Measurements from ENCODE around the gene TMEM170B.
"Not testable (repeated sequence)": the region's sequence is repeated elsewhere in the genome, so short reads cannot be mapped to it uniquely, and the experiment has no call there.

The TMEM170B gene

GRCh38 chr6:11532097-11532496 lies 5.5 kb upstream of the TMEM170B start:
- DNase-seq = no peak

DNA sequence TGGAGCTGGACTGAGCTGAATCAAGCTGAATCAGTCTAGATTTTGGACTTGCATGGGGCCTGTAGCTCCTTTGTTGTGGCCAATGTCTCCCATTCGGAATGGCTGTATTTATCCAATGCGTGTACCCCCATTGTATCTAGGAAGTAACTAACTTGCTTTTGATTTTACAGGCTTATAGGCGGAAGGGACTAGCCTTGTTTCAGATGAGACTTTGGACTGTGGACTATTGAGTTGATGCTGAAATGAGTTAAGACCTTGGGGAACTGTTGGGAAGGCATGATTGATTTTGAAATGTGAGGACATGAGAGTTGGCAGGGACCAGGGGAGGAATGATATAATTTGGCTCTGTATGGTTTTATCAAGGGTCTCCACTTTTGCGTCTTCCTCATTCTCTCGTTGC lies 3.0 kb upstream of the TMEM170B start:
- DNase-seq = no peak

DNA sequence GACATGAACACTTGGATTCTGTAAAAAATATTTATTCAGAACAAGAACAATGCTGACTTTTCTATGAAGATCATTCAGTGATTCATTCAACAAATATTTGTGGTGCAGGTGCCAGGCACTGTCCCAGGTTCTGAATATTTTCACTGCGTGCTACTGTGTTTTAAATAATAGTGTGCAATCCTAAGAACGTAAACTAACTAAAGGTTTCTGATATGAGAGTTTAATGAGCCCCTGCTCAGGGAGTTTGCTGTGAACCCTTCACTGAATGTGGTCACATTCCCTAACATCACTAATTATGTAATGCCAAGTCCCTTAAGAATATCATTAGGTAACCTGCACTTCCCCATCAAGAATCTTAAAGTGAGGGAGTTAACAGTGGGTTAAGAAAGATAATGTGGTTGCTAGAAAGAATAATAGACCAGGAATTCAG lies 1.7 kb upstream of the TMEM170B start:
- no peak for DNase-seq

- no peak for DNase-seq
These were observed 754 bp upstream of the TMEM170B start for GRCh38 chr6:11536795-11537194.

DNA sequence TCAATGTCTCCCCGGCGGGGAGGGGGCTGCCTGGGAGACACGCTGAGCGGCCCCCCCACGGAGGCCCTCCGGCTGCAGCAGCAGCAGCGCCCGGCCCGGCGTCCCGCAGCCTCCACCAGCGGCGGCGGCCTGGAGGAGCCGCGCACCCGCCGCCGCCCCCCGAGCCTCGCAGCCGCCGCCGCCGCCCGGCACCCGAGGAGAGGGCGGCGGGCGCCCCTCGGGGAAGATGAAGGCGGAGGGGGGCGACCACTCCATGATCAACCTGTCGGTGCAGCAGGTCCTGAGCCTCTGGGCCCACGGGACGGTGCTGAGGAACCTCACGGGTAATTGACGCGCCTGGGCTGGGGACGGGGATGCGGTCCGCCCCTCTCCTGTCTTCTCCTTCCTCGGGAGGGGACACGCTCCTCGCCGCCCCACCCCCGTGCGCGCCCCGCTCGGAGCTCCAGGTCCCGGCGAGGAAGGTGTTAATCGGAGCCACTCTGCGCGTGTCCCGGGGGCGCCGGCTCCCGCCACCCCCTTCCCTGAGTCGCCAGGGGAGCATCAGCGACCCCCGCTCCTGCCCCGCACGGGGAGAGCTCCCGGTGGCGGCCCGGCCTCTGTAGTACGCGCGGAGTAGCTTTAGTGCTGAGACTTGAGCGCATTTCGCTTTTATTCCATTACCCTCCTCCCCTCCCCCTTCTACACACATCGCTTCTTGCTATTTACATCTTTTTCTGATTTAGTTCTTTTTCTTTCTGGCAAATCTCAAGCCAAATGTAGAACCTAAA lies 686 bp downstream of the TMEM170B start:
- DNase-seq = no peak

DNA sequence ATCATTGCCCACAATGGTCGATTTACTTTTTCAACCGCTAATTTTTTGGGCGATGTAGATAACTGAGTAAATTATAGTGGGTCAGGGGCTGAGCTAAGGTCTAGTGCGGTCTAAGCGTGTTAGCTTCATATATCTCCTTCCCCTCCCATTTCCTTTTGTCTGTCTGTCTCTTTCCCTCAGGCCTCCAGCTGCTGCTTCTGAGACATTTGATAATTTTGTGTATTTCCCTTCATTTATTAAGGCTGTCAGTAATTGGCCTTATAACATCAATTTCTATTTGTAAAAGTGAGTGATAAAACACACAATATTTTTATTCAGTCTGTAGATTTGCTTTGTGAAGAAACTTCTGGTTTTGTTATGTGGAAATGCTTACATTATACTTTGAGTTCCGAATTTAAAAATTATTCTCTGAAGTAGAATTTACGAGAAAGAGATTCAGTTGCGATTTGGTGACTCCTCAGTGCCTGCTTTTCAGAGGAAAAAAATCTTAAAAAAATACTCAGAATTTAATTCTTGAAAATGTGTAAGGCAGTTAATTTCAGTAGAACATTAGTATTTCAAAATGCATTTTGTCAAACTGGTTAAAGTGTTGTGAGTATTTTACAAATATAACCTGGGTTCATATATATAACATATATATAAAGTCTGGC lies 1.4 kb downstream of the TMEM170B start:
- no peak for DNase-seq

GRCh38 chr6:11542863-11543262 lies 5.3 kb downstream of the TMEM170B start:
- DNase-seq = no peak

DNA sequence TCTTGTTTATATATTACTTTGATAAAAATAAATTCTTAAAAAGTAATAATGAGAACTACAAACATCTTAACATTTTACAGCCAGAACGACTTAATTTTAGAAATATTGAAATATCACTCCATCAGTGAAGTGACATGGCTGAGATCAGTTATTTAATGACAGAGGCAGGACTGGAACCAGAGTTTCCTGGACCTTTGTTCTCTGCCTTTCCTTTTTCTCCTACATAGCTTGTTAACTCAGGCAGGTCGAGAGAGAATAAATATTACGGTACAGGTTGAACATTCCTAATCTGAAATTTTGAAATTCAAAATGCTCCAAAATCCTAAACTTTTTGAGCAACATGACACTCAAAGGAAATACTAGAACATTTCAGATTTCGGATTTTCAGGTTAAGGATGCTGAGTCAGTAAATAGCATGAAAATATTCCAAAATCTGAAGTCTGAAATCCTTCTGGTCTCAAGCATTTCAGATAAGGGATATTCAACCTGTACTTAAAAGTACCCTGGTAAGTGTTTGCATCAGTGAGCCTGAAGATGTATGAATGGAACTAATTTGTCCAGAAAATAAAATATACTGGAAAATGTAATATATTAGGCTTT lies 6.5 kb downstream of the TMEM170B start:
- no peak for DNase-seq

GRCh38 chr6:11547846-11548245 lies 10.3 kb downstream of the TMEM170B start:
- DNase-seq = not testable (repeated sequence)

DNA sequence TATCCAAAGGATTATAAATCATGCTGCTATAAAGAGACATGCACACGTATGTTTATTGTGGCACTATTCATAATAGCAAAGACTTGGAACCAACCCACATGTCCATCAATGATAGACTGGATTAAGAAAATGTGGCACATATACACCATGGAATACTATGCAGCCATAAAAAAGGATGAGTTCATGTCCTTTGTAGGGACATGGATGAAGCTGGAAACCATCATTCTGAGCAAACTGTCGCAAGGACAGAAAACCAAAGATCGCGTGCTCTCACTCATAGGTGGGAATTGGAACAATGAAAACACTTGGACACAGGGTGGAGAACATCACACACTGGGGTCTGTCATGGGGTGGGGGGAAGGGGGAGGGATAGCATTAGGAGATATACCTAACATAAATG lies 11.0 kb downstream of the TMEM170B start:
- DNase-seq = not testable (repeated sequence)

DNA sequence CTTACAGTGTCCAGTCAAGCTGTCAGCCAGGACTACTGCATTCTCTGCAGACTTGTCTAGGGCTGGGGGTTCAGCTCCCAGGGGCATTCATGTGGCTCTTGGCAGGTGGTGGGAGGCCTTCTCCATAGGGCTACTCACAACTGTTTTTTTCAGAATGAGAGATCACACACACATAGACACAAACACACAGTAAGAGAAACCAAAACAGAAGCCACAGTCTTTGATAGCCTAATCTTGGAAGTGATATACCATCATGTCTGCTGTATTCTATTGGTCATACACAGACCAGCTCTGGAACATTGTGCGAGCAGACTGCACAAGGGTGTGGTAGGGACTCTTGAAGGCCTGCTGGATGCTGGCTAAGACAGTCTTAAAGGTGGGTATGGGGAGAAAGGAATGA lies 13.5 kb downstream of the TMEM170B start:
- no peak for DNase-seq

DNA sequence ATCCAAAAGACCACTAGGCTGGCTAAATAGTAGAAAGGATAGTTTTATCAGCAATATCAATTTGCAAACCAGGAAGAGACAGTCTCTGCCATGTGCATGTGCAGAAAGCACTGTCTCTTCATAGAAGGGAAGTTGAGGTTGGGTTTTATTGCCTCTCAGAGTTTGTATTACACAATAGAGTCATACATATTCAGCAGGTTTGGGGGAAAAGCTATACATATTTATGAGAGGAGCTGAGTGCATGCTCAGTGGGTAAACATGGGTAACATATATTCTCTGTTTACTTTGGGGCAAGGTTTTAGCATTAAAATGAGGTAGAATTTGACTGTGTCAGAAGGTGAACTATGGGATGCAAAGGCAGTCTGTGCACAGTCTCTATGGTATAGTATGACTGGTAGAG lies 14.9 kb downstream of the TMEM170B start:
- no peak for DNase-seq

DNA sequence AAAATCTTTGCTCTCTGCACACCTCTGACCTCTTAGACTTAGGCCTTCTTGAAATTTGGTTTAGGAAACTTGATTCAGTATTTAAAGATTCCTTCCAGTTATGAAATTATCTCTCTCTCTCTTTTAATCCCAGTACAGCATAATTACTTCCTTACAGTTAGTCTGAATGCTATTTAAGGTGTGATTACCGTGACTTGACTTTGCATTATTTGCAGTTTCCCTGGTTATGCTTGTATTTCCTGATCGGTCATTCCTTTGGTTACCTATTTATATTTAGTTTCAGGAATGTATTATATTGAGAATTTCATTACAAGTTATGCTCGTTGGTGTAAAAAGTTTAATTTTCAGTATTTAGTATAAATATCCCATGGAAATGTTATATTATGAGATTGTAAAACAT lies 16.3 kb downstream of the TMEM170B start:
- DNase-seq = no peak

DNA sequence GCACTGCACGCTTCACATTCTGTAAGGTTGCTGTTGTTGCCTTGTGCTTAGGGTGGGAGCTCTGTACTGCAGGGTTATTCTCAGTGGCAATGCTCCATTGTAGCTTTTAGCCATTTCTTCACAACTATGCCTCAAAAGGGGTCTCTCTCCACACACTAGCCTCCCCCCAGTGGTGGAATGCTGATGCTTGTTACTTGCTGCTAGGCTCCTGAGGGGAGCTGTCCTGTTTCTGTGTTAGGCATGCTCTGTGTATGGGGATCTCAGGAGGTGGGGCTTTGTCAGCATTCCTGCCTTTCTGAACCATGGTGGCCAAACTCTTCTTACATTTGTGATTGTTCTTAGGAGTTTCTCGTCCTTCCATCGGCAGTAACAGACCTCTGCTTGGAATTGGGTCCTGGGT lies 18.8 kb downstream of the TMEM170B start:
- no peak for DNase-seq

DNA sequence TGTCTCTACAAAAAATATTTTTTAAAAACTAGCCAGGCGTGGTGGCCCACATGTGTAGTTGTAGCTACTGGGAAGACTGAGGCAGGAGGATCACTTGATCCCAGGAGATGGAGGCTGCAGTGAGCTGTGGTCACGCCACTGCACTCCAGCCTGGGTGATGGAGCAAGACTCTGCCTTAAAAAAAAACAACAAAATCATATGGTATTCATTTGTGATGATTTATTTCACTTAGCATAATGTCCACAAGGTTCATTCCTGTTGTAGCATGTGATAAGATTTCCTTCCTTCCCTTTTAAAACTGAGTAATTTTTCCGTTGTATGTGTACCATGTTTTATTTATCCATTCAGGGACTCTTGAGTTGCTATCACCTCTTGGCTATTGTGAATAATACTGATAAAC lies 26.2 kb downstream of the TMEM170B start:
- DNase-seq = no peak

GRCh38 chr6:11566609-11567008 lies 29.1 kb downstream of the TMEM170B start:
- no peak for DNase-seq

- DNase-seq = no peak
These were observed 33.5 kb downstream of the TMEM170B start for GRCh38 chr6:11571073-11571472.

DNA sequence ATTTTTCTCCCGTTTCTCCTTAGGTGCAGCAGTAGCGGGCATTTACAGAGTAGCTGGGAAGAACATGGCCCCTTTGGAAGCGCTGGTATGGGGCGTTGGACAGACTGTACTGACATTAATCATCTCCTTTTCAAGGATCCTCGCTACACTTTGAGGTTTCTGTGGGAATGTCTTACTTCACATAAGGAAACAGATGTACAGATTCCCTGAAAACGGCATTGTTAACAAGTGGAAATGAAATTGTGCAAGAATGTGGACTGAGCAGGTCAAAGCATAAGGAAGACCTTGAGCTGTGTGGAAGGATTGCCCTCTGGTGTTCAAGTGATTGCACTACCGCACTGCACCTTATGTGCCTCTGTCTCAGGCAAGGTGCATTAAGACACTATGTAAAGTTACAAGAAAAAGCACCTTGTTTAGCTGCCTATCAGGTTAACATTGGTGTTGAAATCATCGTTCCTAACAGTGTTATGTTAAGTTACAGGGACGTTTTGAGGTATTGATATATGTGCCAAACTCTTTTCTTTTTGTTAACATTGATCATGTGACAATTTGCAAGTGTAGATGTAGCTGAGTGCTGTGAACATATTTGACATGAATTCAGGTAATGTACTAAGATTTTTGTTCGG lies 38.0 kb downstream of the TMEM170B start:
- DNase-seq = peak; percentile 24 to 87

DNA sequence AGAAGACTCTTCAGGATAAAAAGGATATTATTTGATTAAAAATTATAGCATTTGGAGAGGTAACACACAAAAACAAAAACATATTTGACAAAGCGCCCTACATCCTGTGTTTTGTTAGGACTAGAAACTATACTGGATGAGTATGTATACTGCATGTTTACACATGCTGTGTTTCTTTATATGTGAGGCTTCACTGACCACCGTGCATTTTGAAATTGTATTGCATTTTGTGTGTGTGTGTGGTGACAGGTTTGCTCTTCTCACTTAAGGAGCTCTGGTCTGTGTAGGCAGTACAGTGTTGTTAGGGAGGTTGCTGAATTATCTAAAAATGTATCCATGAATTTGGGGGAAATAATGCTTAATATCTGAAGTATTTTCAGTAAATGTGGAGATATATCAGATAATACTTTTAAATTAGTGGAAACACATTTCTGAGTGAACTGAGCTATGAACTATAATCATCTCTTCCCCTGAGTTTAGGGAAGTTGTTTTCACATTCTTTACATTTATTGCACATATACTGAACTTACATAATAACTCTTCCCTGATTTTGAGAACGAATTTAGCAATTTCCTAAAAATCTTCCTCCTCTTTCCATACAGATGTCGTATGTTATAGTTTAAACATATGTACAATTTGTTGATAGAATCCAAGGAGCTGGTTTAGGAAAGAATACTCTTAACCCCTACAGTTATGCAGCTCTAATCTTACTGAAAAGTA lies 43.3 kb downstream of the TMEM170B start:
- no peak for DNase-seq

GRCh38 chr6:11584244-11584643 lies 46.7 kb downstream of the TMEM170B start:
- no peak for DNase-seq

DNA sequence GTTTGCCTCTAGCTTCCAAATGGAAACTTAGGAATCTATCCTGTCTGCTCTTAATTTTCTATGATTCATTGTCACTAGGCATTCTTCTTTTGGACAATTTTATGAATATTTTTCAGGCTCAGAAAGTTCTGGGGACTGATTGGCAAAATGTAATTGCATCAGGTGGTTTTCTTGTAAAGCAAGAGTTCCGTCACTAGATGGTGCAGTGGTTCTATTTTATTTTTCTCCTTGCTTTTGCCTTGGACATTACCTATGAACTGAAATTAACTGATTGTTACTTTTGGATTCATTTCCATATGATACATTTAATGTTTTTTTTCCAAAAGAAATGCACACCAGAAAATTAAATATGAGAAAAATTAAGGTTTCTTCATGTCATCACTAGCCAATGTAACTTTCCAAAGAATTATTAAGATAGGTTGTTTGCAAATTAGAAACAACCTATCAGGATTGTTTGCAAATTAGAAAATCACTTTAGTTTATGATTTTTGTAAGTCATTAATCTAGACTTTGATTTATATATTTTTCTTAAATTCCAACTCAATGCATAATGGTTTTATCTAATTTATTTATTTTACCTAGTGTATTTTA lies 48.0 kb downstream of the TMEM170B start:
- DNase-seq = peak in 1 of 2 experiments; percentile 57

- DNase-seq = no peak
These were observed 48.6 kb downstream of the TMEM170B start for GRCh38 chr6:11586117-11586516.

DNA sequence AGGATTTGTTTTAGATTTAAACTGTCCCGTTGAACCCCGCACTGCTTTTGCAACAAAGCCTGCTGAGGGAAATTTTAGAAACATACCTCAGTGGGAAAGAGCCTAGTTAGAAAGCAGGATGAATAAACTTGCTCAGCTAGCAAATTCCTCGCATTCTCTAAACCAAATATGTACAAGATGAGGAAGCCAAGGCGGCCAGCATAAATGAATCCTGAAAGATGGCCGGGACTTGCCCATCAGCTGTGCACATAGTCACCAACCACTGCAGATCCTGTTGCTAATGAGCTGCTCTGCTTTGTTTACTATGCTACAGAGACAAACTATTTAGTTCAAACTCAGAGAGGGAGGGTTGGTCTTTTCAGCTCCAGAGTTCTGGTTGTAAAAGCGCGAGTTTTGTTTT lies 49.0 kb downstream of the TMEM170B start:
- peak in 1 of 2 experiments; percentile 59 for DNase-seq

Data from SW 1271 (cell line).